PC-9 (cell line): ENCODE measurements around the gene DHRS7B.

Experiments used
- EZH2 ChIP-seq: fragments of 200-600 bp; sonication (generic); IDR thresholded peaks from 2 replicates; pipeline ENCODE4 v1.8.0; 2017; ENCODE audit warnings: antibody characterized with exemption, low read depth
- TF ChIP-seq, protein P1 (sequence below): fragments of 200-600 bp; sonication (generic); conservative IDR thresholded peaks from 2 replicates; pipeline ENCODE4 v1.6.1; 2017; ENCODE audit warnings: mixed run types, antibody characterized with exemption, mild to moderate bottlenecking, moderate library complexity

DNA sequence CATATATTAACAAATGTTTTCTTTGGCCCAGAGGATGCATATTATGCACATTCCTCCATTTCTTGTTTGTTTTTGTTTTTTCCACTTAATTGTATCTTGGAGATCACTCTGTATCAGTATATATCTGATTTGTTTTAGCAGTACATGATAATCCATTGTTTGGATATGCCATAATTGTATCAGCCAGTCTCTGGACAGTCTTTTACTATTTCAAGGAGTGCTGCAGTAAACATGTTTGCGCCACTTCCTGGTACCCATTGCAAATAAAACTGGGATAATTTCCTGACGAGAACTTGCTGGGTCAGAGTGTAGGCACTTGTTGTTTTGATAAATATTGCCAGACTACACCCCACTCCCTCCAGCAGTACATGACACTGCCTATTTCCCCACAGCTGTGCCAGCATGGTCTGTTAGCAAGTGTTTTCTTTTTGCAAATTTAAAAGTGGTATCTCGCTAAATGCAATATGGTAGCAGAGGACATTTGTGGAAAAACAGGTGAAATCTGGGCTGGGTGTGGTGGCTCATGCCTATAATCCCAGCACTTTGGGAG lies 92.1 kb downstream of the DHRS7B start:
- TF ChIP-seq, protein P1, sequence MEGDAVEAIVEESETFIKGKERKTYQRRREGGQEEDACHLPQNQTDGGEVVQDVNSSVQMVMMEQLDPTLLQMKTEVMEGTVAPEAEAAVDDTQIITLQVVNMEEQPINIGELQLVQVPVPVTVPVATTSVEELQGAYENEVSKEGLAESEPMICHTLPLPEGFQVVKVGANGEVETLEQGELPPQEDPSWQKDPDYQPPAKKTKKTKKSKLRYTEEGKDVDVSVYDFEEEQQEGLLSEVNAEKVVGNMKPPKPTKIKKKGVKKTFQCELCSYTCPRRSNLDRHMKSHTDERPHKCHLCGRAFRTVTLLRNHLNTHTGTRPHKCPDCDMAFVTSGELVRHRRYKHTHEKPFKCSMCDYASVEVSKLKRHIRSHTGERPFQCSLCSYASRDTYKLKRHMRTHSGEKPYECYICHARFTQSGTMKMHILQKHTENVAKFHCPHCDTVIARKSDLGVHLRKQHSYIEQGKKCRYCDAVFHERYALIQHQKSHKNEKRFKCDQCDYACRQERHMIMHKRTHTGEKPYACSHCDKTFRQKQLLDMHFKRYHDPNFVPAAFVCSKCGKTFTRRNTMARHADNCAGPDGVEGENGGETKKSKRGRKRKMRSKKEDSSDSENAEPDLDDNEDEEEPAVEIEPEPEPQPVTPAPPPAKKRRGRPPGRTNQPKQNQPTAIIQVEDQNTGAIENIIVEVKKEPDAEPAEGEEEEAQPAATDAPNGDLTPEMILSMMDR, result no peak
- TF ChIP-seq EZH2, result no peak
